HepG2 (cell line): Measurements from ENCODE around the gene SPP1. TPM values are rescaled to one million over a fixed set of nuclear protein-coding genes. Genes with fewer than 3 reads are reported as not detected.
A peak's percentile ranks its signal among the peaks of the same experiment; 100 is the strongest.

ENCODE experiments used
- AGO2 ChIP-seq: fragments of 200-400 bp; formaldehyde crosslinking; optimal IDR thresholded peaks from 2 replicates; pipeline ENCODE3; 2017; ENCODE audit warnings: mild to moderate bottlenecking, low read depth, low read length, moderate library complexity
- ATF7 ChIP-seq, 2 experiments: fragments of 450-650 bp in 1 of 2; sonication (generic) in 1 of 2; formaldehyde crosslinking in 1 of 2; IDR thresholded peaks; 2 replicates each; pipeline versions ENCODE4 v1.4.0 to v1.6.1; 2016 to 2020; ENCODE audit warnings: antibody characterized with exemption in 1 of 2, mild to moderate bottlenecking in 1 of 2, missing genetic modification reagents in 1 of 2
- ELF3 ChIP-seq: IDR thresholded peaks from 2 replicates; pipeline ENCODE4 v1.6.1; 2016; ENCODE audit warnings: missing genetic modification reagents, missing compliant biosample characterization
- FOXA1 ChIP-seq, 2 experiments: fragments of 450-650 bp in 1 of 2; sonication (generic) in 1 of 2; formaldehyde crosslinking in 1 of 2; IDR thresholded peaks; 2 replicates each; pipeline versions ENCODE4 v1.4.0 to v1.6.1; 2016 to 2020; ENCODE audit warnings: missing genetic modification reagents in 1 of 2
- MEIS1 ChIP-seq: sonication (generic); formaldehyde crosslinking; IDR thresholded peaks from 2 replicates; pipeline ENCODE4 v1.9.0; 2021; ENCODE audit warnings: mild to moderate bottlenecking, missing genetic modification reagents, moderate library complexity, borderline replicate concordance
- MTA1 ChIP-seq: sonication (generic); formaldehyde crosslinking; IDR thresholded peaks from 2 replicates; pipeline ENCODE4 v1.4.0; 2020; ENCODE audit warnings: missing genetic modification reagents, mild to moderate bottlenecking, borderline replicate concordance
- PHF8 ChIP-seq: sonication (generic); formaldehyde crosslinking; IDR thresholded peaks from 2 replicates; pipeline ENCODE4 v1.5.0; 2020; ENCODE audit warnings: missing genetic modification reagents
- WIZ ChIP-seq: sonication (generic); formaldehyde crosslinking; IDR thresholded peaks from 2 replicates; pipeline ENCODE4 v1.5.1; 2020; ENCODE audit warnings: mild to moderate bottlenecking, missing genetic modification reagents
- ZBTB46 ChIP-seq: sonication (generic); formaldehyde crosslinking; IDR thresholded peaks from 2 replicates; pipeline ENCODE4 v1.4.0; 2020; ENCODE audit warnings: mild to moderate bottlenecking, missing genetic modification reagents, borderline replicate concordance
- ZBTB8A ChIP-seq: sonication (generic); formaldehyde crosslinking; IDR thresholded peaks from 2 replicates; pipeline ENCODE4 v1.4.0; 2020; ENCODE audit warnings: mild to moderate bottlenecking, low read depth, missing genetic modification reagents, borderline replicate concordance
- ZNF333 ChIP-seq: sonication (generic); formaldehyde crosslinking; IDR thresholded peaks from 2 replicates; pipeline ENCODE4 v1.4.0; 2020; ENCODE audit warnings: mild to moderate bottlenecking, missing genetic modification reagents, borderline replicate concordance
- ZNF609 ChIP-seq: sonication (generic); formaldehyde crosslinking; IDR thresholded peaks from 2 replicates; pipeline ENCODE4 v1.4.0; 2020; ENCODE audit warnings: mild to moderate bottlenecking, missing genetic modification reagents, borderline replicate concordance
- ZNF678 ChIP-seq: sonication (generic); formaldehyde crosslinking; IDR thresholded peaks from 2 replicates; pipeline ENCODE4 v1.4.0; 2020; ENCODE audit warnings: mild to moderate bottlenecking, missing genetic modification reagents
- ZNF740 ChIP-seq: sonication (generic); formaldehyde crosslinking; IDR thresholded peaks from 2 replicates; pipeline ENCODE4 v1.4.0; 2020; ENCODE audit warnings: missing genetic modification reagents
- polyA plus RNA-seq, 8 experiments: library from polyadenylated mRNA; depleted of rRNA in 3 of 8; stranded (reverse) in 7 of 8; unstranded in 1 of 8; fragments of >200 nt; fragmentation: Illumina TruSeq in 4 of 8; extraction: Trizol in 4 of 8; gene quantifications; 2 replicates each; pipeline versions ENCODE4 v1.2.1 to v1.2.3, GENCODE V29; 2011 to 2016; ENCODE audit warnings: low read depth in 4 of 8, missing spikeins in 1 of 8, mixed read lengths in 1 of 8; ENCODE audit not compliant: insufficient read depth in 1 of 8
- total RNA-seq, 5 experiments: library from RNA; depleted of rRNA; stranded (reverse); fragments of >200 nt; fragmentation: Illumina TruSeq; extraction: Trizol; gene quantifications; 2 replicates each; pipeline ENCODE4 v1.2.3, GENCODE V29; 2016; ENCODE audit warnings: low read depth in 1 of 5
- TF ChIP-seq, protein P1 (sequence below), 2 experiments: fragments of 450-650 bp in 1 of 2; sonication (generic) in 1 of 2; formaldehyde crosslinking; IDR thresholded peaks; 2 replicates each; pipeline versions ENCODE4 v1.5.0 to v1.8.0; 2020 to 2022; ENCODE audit warnings: mild to moderate bottlenecking in 1 of 2, missing genetic modification reagents in 1 of 2
- TF ChIP-seq, protein P2 (sequence below): sonication (generic); formaldehyde crosslinking; conservative IDR thresholded peaks from 2 replicates; pipeline ENCODE4 v1.4.0; 2020; ENCODE audit warnings: mild to moderate bottlenecking, missing genetic modification reagents, moderate library complexity

Gene SPP1
- total and polyA plus RNA-seq, 2 of the 13 experiments (the other 11 are each of a cell fraction or from before 2014, with no cell fraction given): 682 to 788 TPM

GRCh38 chr4:87985097-87985886 lies 9.8 kb downstream of the SPP1 start (continued):
- TF ChIP-seq ZNF678: no peak
- TF ChIP-seq AGO2: no peak
- TF ChIP-seq ELF3: 0 out of 2 replicates have a peak, but pooled peaks have one; percentile 33
- TF ChIP-seq, protein P1, sequence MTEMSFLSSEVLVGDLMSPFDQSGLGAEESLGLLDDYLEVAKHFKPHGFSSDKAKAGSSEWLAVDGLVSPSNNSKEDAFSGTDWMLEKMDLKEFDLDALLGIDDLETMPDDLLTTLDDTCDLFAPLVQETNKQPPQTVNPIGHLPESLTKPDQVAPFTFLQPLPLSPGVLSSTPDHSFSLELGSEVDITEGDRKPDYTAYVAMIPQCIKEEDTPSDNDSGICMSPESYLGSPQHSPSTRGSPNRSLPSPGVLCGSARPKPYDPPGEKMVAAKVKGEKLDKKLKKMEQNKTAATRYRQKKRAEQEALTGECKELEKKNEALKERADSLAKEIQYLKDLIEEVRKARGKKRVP (CRISPR knock-in tag; IDR thresholded peaks at IDR 0.05): no peak
- no peak for TF ChIP-seq ZNF333 (CRISPR knock-in tag)
- no peak for TF ChIP-seq MEIS1 (CRISPR knock-in tag)
- TF ChIP-seq ZBTB46: no peak
- no peak for TF ChIP-seq PHF8 (CRISPR knock-in tag)
- TF ChIP-seq MTA1 (CRISPR knock-in tag): no peak
- TF ChIP-seq ATF7 (IDR thresholded peaks at IDR 0.05): no peak
- TF ChIP-seq ATF7 (CRISPR knock-in tag; IDR thresholded peaks at IDR 0.05): no peak
- TF ChIP-seq WIZ: no peak
- no peak for TF ChIP-seq FOXA1 (IDR thresholded peaks at IDR 0.05)
- TF ChIP-seq FOXA1 (CRISPR knock-in tag; IDR thresholded peaks at IDR 0.05): peak; percentile 50; the same call in 1 of the 2 replicates
- no peak for TF ChIP-seq ZNF609 (CRISPR knock-in tag)
- TF ChIP-seq, protein P2, sequence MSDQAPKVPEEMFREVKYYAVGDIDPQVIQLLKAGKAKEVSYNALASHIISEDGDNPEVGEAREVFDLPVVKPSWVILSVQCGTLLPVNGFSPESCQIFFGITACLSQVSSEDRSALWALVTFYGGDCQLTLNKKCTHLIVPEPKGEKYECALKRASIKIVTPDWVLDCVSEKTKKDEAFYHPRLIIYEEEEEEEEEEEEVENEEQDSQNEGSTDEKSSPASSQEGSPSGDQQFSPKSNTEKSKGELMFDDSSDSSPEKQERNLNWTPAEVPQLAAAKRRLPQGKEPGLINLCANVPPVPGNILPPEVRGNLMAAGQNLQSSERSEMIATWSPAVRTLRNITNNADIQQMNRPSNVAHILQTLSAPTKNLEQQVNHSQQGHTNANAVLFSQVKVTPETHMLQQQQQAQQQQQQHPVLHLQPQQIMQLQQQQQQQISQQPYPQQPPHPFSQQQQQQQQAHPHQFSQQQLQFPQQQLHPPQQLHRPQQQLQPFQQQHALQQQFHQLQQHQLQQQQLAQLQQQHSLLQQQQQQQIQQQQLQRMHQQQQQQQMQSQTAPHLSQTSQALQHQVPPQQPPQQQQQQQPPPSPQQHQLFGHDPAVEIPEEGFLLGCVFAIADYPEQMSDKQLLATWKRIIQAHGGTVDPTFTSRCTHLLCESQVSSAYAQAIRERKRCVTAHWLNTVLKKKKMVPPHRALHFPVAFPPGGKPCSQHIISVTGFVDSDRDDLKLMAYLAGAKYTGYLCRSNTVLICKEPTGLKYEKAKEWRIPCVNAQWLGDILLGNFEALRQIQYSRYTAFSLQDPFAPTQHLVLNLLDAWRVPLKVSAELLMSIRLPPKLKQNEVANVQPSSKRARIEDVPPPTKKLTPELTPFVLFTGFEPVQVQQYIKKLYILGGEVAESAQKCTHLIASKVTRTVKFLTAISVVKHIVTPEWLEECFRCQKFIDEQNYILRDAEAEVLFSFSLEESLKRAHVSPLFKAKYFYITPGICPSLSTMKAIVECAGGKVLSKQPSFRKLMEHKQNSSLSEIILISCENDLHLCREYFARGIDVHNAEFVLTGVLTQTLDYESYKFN (CRISPR knock-in tag): no peak
- no peak for TF ChIP-seq ZBTB8A (CRISPR knock-in tag)
- TF ChIP-seq ZNF740 (CRISPR knock-in tag): no peak
